Lower leg skin (tissue), 4 donors: ENCODE results near the gene SIGLEC1. TPM values are rescaled to one million over a fixed set of nuclear protein-coding genes. Genes with fewer than 3 reads are reported as not detected.
A peak's percentile ranks its signal among the peaks of the same experiment; 100 is the strongest.

ENCODE experiments used
- DNase-seq, 2 donors: peaks; one replicate each; pipeline ENCODE4 v3.0.0-alpha.2; 2019; ENCODE audit warnings: low spot score in 2 of 2
- H3K4me3 ChIP-seq: fragments of 200-600 bp; sonication (generic); 2 replicates; pipeline ENCODE4 v1.5.1; 2017; ENCODE audit warnings: mild to moderate bottlenecking, low read depth; ENCODE audit not compliant: poor library complexity, severe bottlenecking
- POLR2A ChIP-seq, 2 donors: fragments of 450-650 bp; IDR thresholded peaks; one replicate each; pipeline ENCODE4 v1.6.1; 2016 to 2017; ENCODE audit warnings: antibody characterized with exemption in 2 of 2, mild to moderate bottlenecking in 1 of 2, moderate library complexity in 1 of 2
- WGBS, 2 donors: methylation state at CpG; one replicate each; pipeline ENCODE4 v1.1.5; 2018; 5-methylcytosine and 5-hydroxymethylcytosine counted together
- intact Hi-C: fragments of 100-400 bp; cut with DNase I; formaldehyde crosslinking; loops from one replicate; pipeline ENCODE4 v1.15.0; 2023; ENCODE audit warnings: low total_unique reads
- total RNA-seq, 4 donors: library from RNA; depleted of rRNA; stranded (reverse); fragments of >200 nt; gene quantifications; one replicate each; pipeline ENCODE4 v1.1.0, GENCODE V29; 2016
- TF ChIP-seq, protein P1 (sequence below), 3 donors: fragments of 450-650 bp; IDR thresholded peaks; one replicate each; pipeline ENCODE4 v1.5.1; 2016; ENCODE audit warnings: antibody characterized with exemption in 3 of 3, mild to moderate bottlenecking in 3 of 3, moderate library complexity in 2 of 3

The SIGLEC1 gene
- total RNA-seq, 4 donors from 2014 or later: 0.42 to 2.9 (median 1.0) TPM

DNA sequence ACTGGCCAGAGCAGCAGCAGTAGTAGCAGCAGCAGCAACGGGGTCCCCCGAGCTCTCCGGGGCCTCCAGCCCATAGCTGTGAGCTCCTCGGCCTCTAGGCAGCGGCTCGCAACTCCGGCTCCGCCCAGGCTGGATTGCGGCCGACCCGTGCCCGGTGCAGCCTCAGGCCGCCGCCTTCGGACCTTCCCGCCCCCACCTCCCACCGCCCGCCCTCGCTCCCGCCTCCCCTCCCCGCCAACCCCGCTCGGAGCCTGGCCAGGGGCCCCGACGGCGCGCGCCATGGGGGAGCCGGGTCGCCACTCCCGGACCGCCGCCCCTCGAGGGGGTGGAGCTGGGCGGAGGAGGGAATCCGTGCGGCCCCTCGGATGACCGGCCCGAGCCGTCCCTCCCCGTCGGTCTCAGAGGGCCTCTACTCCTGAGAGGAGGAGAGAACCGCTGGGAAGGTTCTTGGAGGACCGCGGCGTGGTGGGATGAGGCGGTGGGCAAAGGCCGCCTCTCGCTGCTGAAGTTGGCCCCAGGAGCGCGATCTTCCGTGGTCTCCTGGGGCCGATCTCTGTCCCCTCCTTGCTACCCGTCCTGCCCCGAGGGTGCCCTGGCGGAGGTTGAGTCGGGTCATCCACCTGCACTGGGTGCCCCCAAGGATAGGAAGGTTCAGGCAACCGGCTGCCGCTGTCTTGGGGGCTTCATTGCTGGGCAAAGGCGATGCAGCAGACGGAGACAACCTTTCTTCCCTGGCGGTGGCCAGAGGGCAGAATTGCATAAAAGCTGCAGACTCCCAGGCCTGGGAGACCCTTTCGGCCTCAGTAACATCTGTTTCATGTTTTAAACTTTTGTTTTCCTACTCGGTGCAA is 30.2 kb downstream of the SIGLEC1 start, which contains the start of gene ADAM33:
ADAM33 (minus strand) TSS at position 80 of the 851 bp plus-strand sequence; CDS start at position 74, 6 bp downstream.
- intact Hi-C loops: no loop called here
- TF ChIP-seq, protein P1, sequence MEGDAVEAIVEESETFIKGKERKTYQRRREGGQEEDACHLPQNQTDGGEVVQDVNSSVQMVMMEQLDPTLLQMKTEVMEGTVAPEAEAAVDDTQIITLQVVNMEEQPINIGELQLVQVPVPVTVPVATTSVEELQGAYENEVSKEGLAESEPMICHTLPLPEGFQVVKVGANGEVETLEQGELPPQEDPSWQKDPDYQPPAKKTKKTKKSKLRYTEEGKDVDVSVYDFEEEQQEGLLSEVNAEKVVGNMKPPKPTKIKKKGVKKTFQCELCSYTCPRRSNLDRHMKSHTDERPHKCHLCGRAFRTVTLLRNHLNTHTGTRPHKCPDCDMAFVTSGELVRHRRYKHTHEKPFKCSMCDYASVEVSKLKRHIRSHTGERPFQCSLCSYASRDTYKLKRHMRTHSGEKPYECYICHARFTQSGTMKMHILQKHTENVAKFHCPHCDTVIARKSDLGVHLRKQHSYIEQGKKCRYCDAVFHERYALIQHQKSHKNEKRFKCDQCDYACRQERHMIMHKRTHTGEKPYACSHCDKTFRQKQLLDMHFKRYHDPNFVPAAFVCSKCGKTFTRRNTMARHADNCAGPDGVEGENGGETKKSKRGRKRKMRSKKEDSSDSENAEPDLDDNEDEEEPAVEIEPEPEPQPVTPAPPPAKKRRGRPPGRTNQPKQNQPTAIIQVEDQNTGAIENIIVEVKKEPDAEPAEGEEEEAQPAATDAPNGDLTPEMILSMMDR (IDR thresholded peaks at IDR 0.05): no peak
- TF ChIP-seq POLR2A (IDR thresholded peaks at IDR 0.05): no peak
- H3K4me3 ChIP-seq: peak within 1 kb of the TSS; percentile 20
- WGBS, 2 donors: 9 to 29% methylated on average over 12 to 57 of the region's 65 CpGs
- peak in 1 of 2 donors; percentile 91 for DNase-seq

DNA sequence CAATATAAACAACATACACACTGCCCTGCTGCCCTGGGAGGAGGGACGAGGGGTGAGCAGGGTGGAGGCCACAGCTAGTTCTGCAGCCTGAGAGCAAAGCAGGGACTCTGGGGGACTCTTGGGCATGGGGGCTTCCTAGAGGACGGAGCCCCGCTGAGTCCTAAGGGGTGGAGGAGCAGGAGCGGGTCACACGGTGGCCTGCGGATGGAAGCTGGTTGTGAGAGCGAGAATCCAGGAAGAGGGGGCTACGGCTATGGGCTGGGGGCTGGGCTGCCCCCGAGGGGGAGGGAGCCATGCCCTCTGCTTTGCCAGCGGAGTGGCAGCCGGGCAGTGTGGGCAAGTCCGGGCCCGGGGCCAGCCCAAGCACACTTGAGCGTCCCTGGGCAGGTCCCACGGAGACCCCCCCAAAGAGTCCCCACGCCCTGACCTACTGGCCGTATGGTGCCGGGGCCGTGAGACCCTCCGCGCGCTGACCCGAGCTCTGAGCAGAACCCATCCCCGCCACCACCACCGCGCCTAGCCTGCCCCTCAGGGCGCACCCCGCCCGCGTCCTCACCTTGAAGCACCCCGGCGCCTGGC is 31.0 kb downstream of the SIGLEC1 start:
- TF ChIP-seq, protein P1 (IDR thresholded peaks at IDR 0.05): no peak
- no peak for TF ChIP-seq POLR2A (IDR thresholded peaks at IDR 0.05)
- intact Hi-C loops: no loop called here
- WGBS, 2 donors: 14 to 28% methylated on average over 12 to 30 of the region's 32 CpGs
- H3K4me3 ChIP-seq: peak overlapping the region; percentile 20
- DNase-seq: no peak

DNA sequence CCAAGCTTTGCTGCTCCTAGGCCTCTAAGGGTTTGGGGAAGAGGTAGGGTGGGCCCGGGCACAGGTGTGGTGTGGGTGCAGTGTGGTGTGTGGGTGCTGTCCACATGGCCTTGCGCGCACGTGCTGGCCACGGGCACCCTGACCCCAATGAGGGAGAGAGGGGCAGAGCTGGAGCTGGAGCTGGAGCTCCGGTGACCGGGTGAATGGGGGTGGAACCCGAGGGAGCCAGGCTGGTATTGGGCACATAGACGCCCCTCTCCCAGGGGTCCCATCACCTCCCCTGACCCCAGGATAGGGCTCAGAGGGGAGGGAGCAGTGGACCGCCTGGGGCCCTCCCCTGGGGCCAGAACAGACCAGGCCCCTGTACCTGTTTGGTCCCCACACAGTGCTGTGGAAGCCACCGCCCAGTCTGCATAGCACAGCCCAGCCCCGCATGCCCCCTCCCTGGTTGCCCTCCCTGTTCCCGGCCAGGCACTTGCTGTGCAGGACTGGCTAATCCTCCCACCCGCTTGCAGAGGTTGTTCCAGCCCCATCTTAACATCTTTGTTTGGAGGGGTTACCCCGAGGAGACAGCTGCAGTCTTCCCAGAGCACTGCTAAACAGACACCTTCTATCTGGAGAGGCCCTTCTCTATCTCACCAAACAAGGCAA is 31.6 kb downstream of the SIGLEC1 start:
- intact Hi-C loops: no loop called here
- peak overlapping the region; percentile 20 for H3K4me3 ChIP-seq
- no peak for TF ChIP-seq POLR2A (IDR thresholded peaks at IDR 0.05)
- TF ChIP-seq, protein P1 (IDR thresholded peaks at IDR 0.05): no peak
- 60 to 64% methylated on average over 14 to 15 of the region's 15 CpGs for WGBS, 2 donors
- no peak for DNase-seq

DNA sequence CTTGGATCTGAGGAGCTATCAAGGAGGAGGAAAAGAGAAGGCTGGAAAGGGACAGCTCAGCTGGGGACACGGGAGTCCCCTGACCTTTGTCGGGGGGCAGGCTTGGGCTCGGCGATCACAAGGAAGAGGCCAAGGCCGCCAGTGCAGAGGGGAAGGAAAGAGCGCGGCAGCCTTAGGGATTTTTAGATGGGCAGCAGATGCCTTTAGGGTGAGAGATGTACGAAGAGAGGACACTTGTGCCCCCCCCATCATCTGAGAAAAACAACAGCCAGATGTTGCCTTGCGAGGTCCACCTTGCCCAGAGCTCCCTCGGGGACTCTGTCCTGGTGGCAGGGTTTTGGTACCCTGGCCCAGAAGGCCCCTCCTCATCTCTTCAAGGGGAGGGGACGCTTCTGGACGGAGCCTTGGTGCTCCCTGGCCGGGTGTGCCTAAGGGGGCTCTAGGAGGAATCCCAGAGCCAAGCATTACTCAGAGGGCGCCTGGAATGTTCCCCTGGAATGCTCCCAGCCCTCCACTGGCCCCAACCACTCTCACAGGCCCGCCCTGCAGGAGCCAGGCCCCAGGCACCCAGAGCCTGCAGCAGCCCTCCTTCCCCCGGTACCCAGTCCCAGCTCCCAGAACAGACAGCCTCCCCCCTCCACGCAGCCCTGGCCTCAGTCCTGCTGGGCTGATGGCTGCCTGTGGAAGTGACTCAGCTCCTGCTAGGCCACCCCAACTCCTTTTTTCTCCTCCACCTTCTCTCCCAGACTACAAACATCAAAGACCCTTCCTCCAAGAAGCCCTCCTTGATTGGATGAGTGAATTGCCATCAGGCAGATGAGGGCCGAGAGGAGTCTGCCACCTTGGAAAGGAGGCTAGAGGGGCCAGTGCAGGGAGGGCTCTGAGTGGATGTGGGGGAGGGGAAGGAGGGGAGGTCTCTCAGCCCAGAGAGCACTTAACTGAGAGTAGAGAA is 32.4 kb downstream of the SIGLEC1 start:
- WGBS, 2 donors: 50 to 63% methylated on average over 18 of the region's 18 CpGs
- peak; percentile 41 to 93 for DNase-seq
- intact Hi-C loops: loop anchor here (10.0 kb wide), 1 partner anchor 405 kb away; no protein-coding TSS in a partner anchor
- TF ChIP-seq, protein P1 (IDR thresholded peaks at IDR 0.05): no peak
- TF ChIP-seq POLR2A (IDR thresholded peaks at IDR 0.05): no peak
- no peak overlapping the region for H3K4me3 ChIP-seq
